Measurements from ENCODE around the gene TTC22. TPM values are rescaled to one million over a fixed set of nuclear protein-coding genes. Genes with fewer than 3 reads are reported as not detected.

TTC22 gene
- total RNA-seq, 1 donor from 2014 or later = not detected

GRCh38 chr1:54811739-54812655 lies 10.9 kb upstream of the TTC22 start:
- DNase-seq (no peak), ATAC-seq (ENCODE audit: poor library complexity) (no peak)
- intact Hi-C loops (cut with DNase I) = loop anchor here (10.0 kb wide), 1 partner anchor 307 kb away; no protein-coding TSS in a partner anchor

GRCh38 chr1:54811066-54811465 lies 9.9 kb upstream of the TTC22 start:
- intact Hi-C loops (cut with DNase I) = loop anchor here (10.0 kb wide), 1 partner anchor 306 kb away; no protein-coding TSS in a partner anchor
- DNase-seq = no peak
- ATAC-seq (ENCODE audit: poor library complexity) = no peak

- intact Hi-C loops (cut with DNase I) = loop anchor here (10.0 kb wide), 1 partner anchor 306 kb away; no protein-coding TSS in a partner anchor
- DNase-seq (peak; percentile 68), ATAC-seq (ENCODE audit: poor library complexity) (peak; percentile 92)
Observed at GRCh38 chr1:54810153-54810942, 9.2 kb upstream of the TTC22 start.

GRCh38 chr1:54809496-54810074 lies 8.5 kb upstream of the TTC22 start:
- DNase-seq = no peak
- intact Hi-C loops (cut with DNase I) = loop anchor here (10.0 kb wide), 1 partner anchor 305 kb away; no protein-coding TSS in a partner anchor
- no peak for ATAC-seq (ENCODE audit: poor library complexity)

GRCh38 chr1:54808443-54809207 lies 7.5 kb upstream of the TTC22 start:
- intact Hi-C loops (cut with DNase I) = no loop called here
- ATAC-seq (ENCODE audit: poor library complexity) (no peak), DNase-seq (no peak)

GRCh38 chr1:54807756-54808155 lies 6.6 kb upstream of the TTC22 start:
- ATAC-seq (ENCODE audit: poor library complexity) (no peak), DNase-seq (no peak)
- intact Hi-C loops (cut with DNase I) = no loop called here

- ATAC-seq (ENCODE audit: poor library complexity) (peak; percentile 23), DNase-seq (no peak)
- intact Hi-C loops (cut with DNase I) = no loop called here
Observed at GRCh38 chr1:54806931-54807611, 5.9 kb upstream of the TTC22 start.

- DNase-seq = no peak
- ATAC-seq (ENCODE audit: poor library complexity) = no peak
- intact Hi-C loops (cut with DNase I) = no loop called here
Observed at GRCh38 chr1:54805981-54806381, 4.9 kb upstream of the TTC22 start.

- no peak for ATAC-seq (ENCODE audit: poor library complexity)
- no peak for DNase-seq
- intact Hi-C loops (cut with DNase I) = no loop called here
Observed at GRCh38 chr1:54805466-54805865, 4.3 kb upstream of the TTC22 start.

GRCh38 chr1:54804471-54805132 lies 3.5 kb upstream of the TTC22 start:
- no peak for ATAC-seq (ENCODE audit: poor library complexity)
- intact Hi-C loops (cut with DNase I) = no loop called here
- DNase-seq = no peak

- no peak for DNase-seq
- intact Hi-C loops (cut with DNase I) = no loop called here
- ATAC-seq (ENCODE audit: poor library complexity) = no peak
Observed at GRCh38 chr1:54803761-54804470, 2.8 kb upstream of the TTC22 start.

- DNase-seq = no peak
- ATAC-seq (ENCODE audit: poor library complexity) = peak; percentile 7
- intact Hi-C loops (cut with DNase I) = no loop called here
Observed at GRCh38 chr1:54800041-54800898, 853 bp downstream of the TTC22 start.

- intact Hi-C loops (cut with DNase I) = no loop called here
- ATAC-seq (ENCODE audit: poor library complexity) (peak; percentile 6), DNase-seq (no peak)
Observed at GRCh38 chr1:54798769-54799641, 2.1 kb downstream of the TTC22 start.

- intact Hi-C loops (cut with DNase I) = no loop called here
Observed at GRCh38 chr1:54798206-54798605, 2.9 kb downstream of the TTC22 start.

GRCh38 chr1:54796902-54797301 lies 4.2 kb downstream of the TTC22 start:
- no peak for ATAC-seq (ENCODE audit: poor library complexity)
- DNase-seq = no peak
- intact Hi-C loops (cut with DNase I) = no loop called here

More at GRCh38 chr1:54798206-54798605, 2.9 kb downstream of the TTC22 start:
- DNase-seq (no peak), ATAC-seq (ENCODE audit: poor library complexity) (no peak)

All from Right ventricle myocardium superior (tissue), 1 donor.